Keratinocyte (primary cell): ENCODE measurements around the gene LRRC73. TPM values are rescaled to one million over a fixed set of nuclear protein-coding genes. Genes with fewer than 3 reads are reported as not detected.
"Not testable (repeated sequence)": the region's sequence is repeated elsewhere in the genome, so short reads cannot be mapped to it uniquely, and the experiment has no call there.

Source experiments
- DNase-seq: peaks from one replicate; pipeline ENCODE4 v3.0.0-alpha.2; 2011; ENCODE audit warnings: low read depth, missing footprints, low spot score
- FAIRE-seq: peaks from 2 replicates; lab custom pipeline; 2011; peaks lifted over from hg19 to GRCh38; lab: Jason Lieb, UNC
- H2AFZ ChIP-seq: 2 replicates; pipeline ENCODE4 v1.6.0; 2012; ENCODE audit warnings: low read length, control low read depth, inconsistent platforms; ENCODE audit not compliant: control insufficient read depth
- H3K27ac ChIP-seq: 2 replicates; pipeline ENCODE4 v1.5.1; 2011; ENCODE audit warnings: low read length; ENCODE audit not compliant: control insufficient read depth, insufficient read depth
- H3K27me3 ChIP-seq: 3 replicates; pipeline ENCODE4 v1.6.0; 2011; ENCODE audit warnings: low read length; ENCODE audit not compliant: control insufficient read depth, insufficient read depth; ENCODE audit errors: extremely low read depth
- H3K36me3 ChIP-seq, 2 experiments: 2 replicates in 1 of 2; 3 replicates in 1 of 2; pipeline ENCODE4 v1.5.1; 2011; ENCODE audit warnings: low read length in 2 of 2, mild to moderate bottlenecking in 1 of 2; ENCODE audit not compliant: control insufficient read depth in 2 of 2, insufficient read depth in 2 of 2; ENCODE audit errors: extremely low read depth in 1 of 2
- H3K4me1 ChIP-seq: 3 replicates; pipeline ENCODE4 v1.5.1; 2011; ENCODE audit warnings: low read length; ENCODE audit not compliant: control insufficient read depth, insufficient read depth; ENCODE audit errors: extremely low read depth
- H3K4me2 ChIP-seq: 3 replicates; pipeline ENCODE4 v1.6.0; 2011; ENCODE audit warnings: low read depth, low read length; ENCODE audit not compliant: control insufficient read depth, insufficient read depth; ENCODE audit errors: extremely low read depth
- H3K4me3 ChIP-seq, 3 experiments: fragments of 200-600 bp in 1 of 3; sonication (generic) in 1 of 3; 2 replicates in 2 of 3; 3 replicates in 1 of 3; pipeline ENCODE4 v1.5.1; 2011 to 2016; ENCODE audit warnings: low read length in 3 of 3, mild to moderate bottlenecking in 3 of 3, control low read depth in 2 of 3, inconsistent platforms in 1 of 3, low read depth in 1 of 3, mixed read lengths in 1 of 3, mixed run types in 1 of 3, moderate library complexity in 1 of 3; ENCODE audit not compliant: control insufficient read depth in 2 of 3, insufficient read depth in 2 of 3; ENCODE audit errors: extremely low read depth in 1 of 3
- H3K79me2 ChIP-seq: 2 replicates; pipeline ENCODE4 v1.6.0; 2012; ENCODE audit warnings: low read length; ENCODE audit not compliant: control insufficient read depth, insufficient read depth
- H3K9ac ChIP-seq: 3 replicates; pipeline ENCODE4 v1.6.0; 2011; ENCODE audit warnings: low read length; ENCODE audit not compliant: control insufficient read depth, insufficient read depth; ENCODE audit errors: extremely low read depth
- H3K9me1 ChIP-seq: 3 replicates; pipeline ENCODE4 v1.6.0; 2011; ENCODE audit warnings: low read length; ENCODE audit not compliant: control insufficient read depth, insufficient read depth; ENCODE audit errors: extremely low read depth
- H3K9me3 ChIP-seq: 2 replicates; pipeline ENCODE4 v1.5.1; 2012; ENCODE audit warnings: low read depth, low read length; ENCODE audit not compliant: control insufficient read depth
- H4K20me1 ChIP-seq: 3 replicates; pipeline ENCODE4 v1.6.0; 2011; ENCODE audit warnings: low read length; ENCODE audit not compliant: control insufficient read depth, insufficient read depth; ENCODE audit errors: extremely low read depth
- EZH2 ChIP-seq: IDR thresholded peaks from one replicate; pipeline ENCODE4 v1.6.1; 2012; ENCODE audit warnings: inconsistent platforms, mild to moderate bottlenecking, low read length, moderate library complexity
- dilution Hi-C: fragments of 300-500 bp; cut with MboI; formaldehyde crosslinking; loops from one replicate; pipeline ENCODE4 v1.7.0; 2020; ENCODE audit warnings: low sequenced_read_pairs; ENCODE audit not compliant: extremely low pct_ligation_motif_present
- polyA plus RNA-seq, 5 experiments: library from polyadenylated mRNA; depleted of rRNA in 3 of 5; stranded (reverse) in 3 of 5; stranded (forward) in 1 of 5; unstranded in 1 of 5; fragments of >200 nt; gene quantifications; 1 replicate in 1 of 5; 2 replicates in 3 of 5; 3 replicates in 1 of 5; pipeline versions ENCODE4 v1.2.1 to v1.2.3, GENCODE V29; 2011 to 2012; ENCODE audit warnings: missing spikeins in 2 of 5, low read depth in 1 of 5, low replicate concordance in 1 of 5
- TF ChIP-seq, protein P1 (sequence below), 3 experiments: IDR thresholded peaks in 1 of 3; conservative IDR thresholded peaks in 1 of 3; optimal IDR thresholded peaks in 1 of 3; 2 replicates in 2 of 3; 3 replicates in 1 of 3; pipeline versions ENCODE3 to v1.5.1; 2011; ENCODE audit warnings: low read length in 3 of 3, mild to moderate bottlenecking in 3 of 3, moderate library complexity in 2 of 3, control low read depth in 1 of 3, inconsistent platforms in 1 of 3; ENCODE audit not compliant: insufficient read depth in 2 of 3; ENCODE audit errors: extremely low read depth in 1 of 3

Gene LRRC73
- polyA plus RNA-seq, 1 donor (not counting 4 experiments of a cell fraction or from before 2014, with no cell fraction given) = 0.16 TPM

GRCh38 chr6:43467752-43468151 is 42.4 kb downstream of the LRRC73 start:
- no peaks in the 10 kb centered on the region for H3K27me3 ChIP-seq
- TF ChIP-seq EZH2 = no peak
- TF ChIP-seq, protein P1, sequence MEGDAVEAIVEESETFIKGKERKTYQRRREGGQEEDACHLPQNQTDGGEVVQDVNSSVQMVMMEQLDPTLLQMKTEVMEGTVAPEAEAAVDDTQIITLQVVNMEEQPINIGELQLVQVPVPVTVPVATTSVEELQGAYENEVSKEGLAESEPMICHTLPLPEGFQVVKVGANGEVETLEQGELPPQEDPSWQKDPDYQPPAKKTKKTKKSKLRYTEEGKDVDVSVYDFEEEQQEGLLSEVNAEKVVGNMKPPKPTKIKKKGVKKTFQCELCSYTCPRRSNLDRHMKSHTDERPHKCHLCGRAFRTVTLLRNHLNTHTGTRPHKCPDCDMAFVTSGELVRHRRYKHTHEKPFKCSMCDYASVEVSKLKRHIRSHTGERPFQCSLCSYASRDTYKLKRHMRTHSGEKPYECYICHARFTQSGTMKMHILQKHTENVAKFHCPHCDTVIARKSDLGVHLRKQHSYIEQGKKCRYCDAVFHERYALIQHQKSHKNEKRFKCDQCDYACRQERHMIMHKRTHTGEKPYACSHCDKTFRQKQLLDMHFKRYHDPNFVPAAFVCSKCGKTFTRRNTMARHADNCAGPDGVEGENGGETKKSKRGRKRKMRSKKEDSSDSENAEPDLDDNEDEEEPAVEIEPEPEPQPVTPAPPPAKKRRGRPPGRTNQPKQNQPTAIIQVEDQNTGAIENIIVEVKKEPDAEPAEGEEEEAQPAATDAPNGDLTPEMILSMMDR (optimal IDR thresholded peaks at IDR 0.05 in 1 of 3, IDR thresholded peaks at IDR 0.05 in 1 of 3, conservative IDR thresholded peaks at IDR 0.05 in 1 of 3; ENCODE audit: extremely low read depth in 1 of 3, insufficient read depth in 2 of 3, low read length in 3 of 3) = no peak

DNA sequence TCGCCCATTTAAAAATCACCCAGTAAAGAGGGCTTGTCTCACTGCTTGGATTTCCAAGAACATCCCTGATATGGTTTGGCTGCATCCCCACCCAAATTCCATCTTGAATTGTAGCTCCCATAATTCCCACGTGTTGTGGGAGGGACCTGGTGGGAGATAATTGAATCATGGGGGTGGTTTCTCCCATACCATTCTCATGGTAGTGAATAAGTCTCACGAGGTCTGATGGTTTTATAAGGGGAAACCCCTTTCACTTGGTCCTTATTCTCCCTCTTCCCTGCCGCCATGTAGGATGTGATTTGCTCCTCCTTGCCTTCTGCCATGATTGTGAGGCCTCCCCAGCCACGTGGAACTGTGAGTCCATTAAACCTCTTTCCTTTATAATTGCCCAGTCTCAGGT is 42.9 kb downstream of the LRRC73 start:
- H3K9me3 ChIP-seq, H3K36me3 ChIP-seq, DNase-seq, FAIRE-seq, dilution Hi-C loops, H3K27me3 ChIP-seq, H3K79me2 ChIP-seq, H2AFZ ChIP-seq, H3K9me1 ChIP-seq, H4K20me1 ChIP-seq, H3K9ac ChIP-seq, H3K27ac ChIP-seq, H3K4me3 ChIP-seq: not testable (repeated sequence)
- Histone ChIP-seq H3K4me1 (peaks cover 29% of the 10 kb centered on the region), H3K4me2 (peak overlapping the region; percentile 6)

More at GRCh38 chr6:43467752-43468151, 42.4 kb downstream of the LRRC73 start:
- peaks cover 29% of the 10 kb centered on the region for H3K4me1 ChIP-seq
- DNase-seq = no peak
- no peak overlapping the region for H3K9ac ChIP-seq
- H3K9me1 ChIP-seq = no peaks in the 10 kb centered on the region
- no peaks in the 10 kb centered on the region for H4K20me1 ChIP-seq
- H2AFZ ChIP-seq = no peak overlapping the region
- H3K79me2 ChIP-seq = no peaks in the 10 kb centered on the region
- no peak overlapping the region for H3K27ac ChIP-seq
- dilution Hi-C loops = no loop called here
- H3K36me3 ChIP-seq = no peaks in the 10 kb centered on the region
- no peaks in the 10 kb centered on the region for H3K9me3 ChIP-seq
- no peak overlapping the region for H3K4me3 ChIP-seq
- no peak overlapping the region for H3K4me2 ChIP-seq
- FAIRE-seq = no peak

- Histone ChIP-seq H3K9me3 (no peaks in the 10 kb centered on the region), H3K36me3 (no peaks in the 10 kb centered on the region), H3K9ac (no peak overlapping the region), H2AFZ (no peak overlapping the region), H3K27me3 (no peaks in the 10 kb centered on the region), H3K9me1 (no peaks in the 10 kb centered on the region), H3K79me2 (no peaks in the 10 kb centered on the region), H3K4me3 (no peak overlapping the region), H3K4me2 (no peak overlapping the region), H3K4me1 (peaks cover 29% of the 10 kb centered on the region), H3K27ac (no peak overlapping the region), H4K20me1 (no peaks in the 10 kb centered on the region)
- TF ChIP-seq, protein P1 (optimal IDR thresholded peaks at IDR 0.05 in 1 of 3, IDR thresholded peaks at IDR 0.05 in 1 of 3, conservative IDR thresholded peaks at IDR 0.05 in 1 of 3; ENCODE audit: extremely low read depth in 1 of 3, insufficient read depth in 2 of 3, low read length in 3 of 3) = no peak
- peak; percentile 66 for DNase-seq
- dilution Hi-C loops = no loop called here
- FAIRE-seq = no peak
These were observed 44.2 kb downstream of the LRRC73 start for GRCh38 chr6:43465948-43466347.
